Endothelial cell of umbilical vein (primary cell): ENCODE measurements around the gene AZGP1. TPM values are rescaled to one million over a fixed set of nuclear protein-coding genes. Genes with fewer than 3 reads are reported as not detected.

Experiments
- BruUV-seq: library from RNA; stranded (reverse); fragments of 400-500 nt; replicated peaks from 2 replicates; lab custom pipeline; 2021; lab: Mats Ljungman, UMichigan
- CTCF ChIA-PET: fragments of 300-600, 350-600 bp; sonication (Branson Sonifier 250); formaldehyde crosslinking; loops from one replicate; lab custom pipeline; 2021; ENCODE audit warnings: antibody characterized with exemption, inconsistent platforms; lab: Charles Lee
- POLR2A ChIA-PET: fragments of 300-600, 350-600 bp; sonication (Branson Sonifier 250); formaldehyde crosslinking; loops from one replicate; lab custom pipeline; 2021; ENCODE audit warnings: antibody characterized with exemption, inconsistent platforms; lab: Charles Lee
- DNase-seq: peaks from one replicate; pipeline ENCODE4 v3.0.0-alpha.2; 2011; ENCODE audit warnings: low read depth, low spot score
- FAIRE-seq: peaks from 2 replicates; lab custom pipeline; 2011; peaks lifted over from hg19 to GRCh38; lab: Jason Lieb, UNC
- H2AFZ ChIP-seq: 2 replicates; pipeline ENCODE4 v1.6.0; 2012; ENCODE audit warnings: low read depth, low read length, control low read depth, inconsistent platforms
- H3K27ac ChIP-seq: 2 replicates; pipeline ENCODE4 v1.5.1; 2011; ENCODE audit warnings: low read depth, mild to moderate bottlenecking, control low read depth, low read length, moderate library complexity; ENCODE audit not compliant: insufficient read depth
- H3K27me3 ChIP-seq, 2 experiments: 2 replicates each; pipeline versions ENCODE4 v1.6.0 to v1.6.1; 2011; ENCODE audit warnings: low read length in 2 of 2, mixed read lengths in 1 of 2; ENCODE audit not compliant: control insufficient read depth in 2 of 2, insufficient read depth in 2 of 2
- H3K36me3 ChIP-seq, 2 experiments: 2 replicates in 1 of 2; 3 replicates in 1 of 2; pipeline ENCODE4 v1.5.1; 2011; ENCODE audit warnings: low read length in 2 of 2, mild to moderate bottlenecking in 1 of 2, moderate library complexity in 1 of 2; ENCODE audit not compliant: control insufficient read depth in 2 of 2, insufficient read depth in 2 of 2; ENCODE audit errors: extremely low read depth in 1 of 2
- H3K4me1 ChIP-seq: 3 replicates; pipeline ENCODE4 v1.5.1; 2011; ENCODE audit warnings: mild to moderate bottlenecking, low read length; ENCODE audit not compliant: control insufficient read depth, insufficient read depth; ENCODE audit errors: extremely low read depth
- H3K4me2 ChIP-seq: 2 replicates; pipeline ENCODE4 v1.6.1; 2011; ENCODE audit warnings: low read length, control low read depth, mixed read lengths; ENCODE audit not compliant: insufficient read depth
- H3K4me3 ChIP-seq, 3 experiments: fragments of 200-600 bp in 1 of 3; sonication (generic), shearing (Covaris generic) in 1 of 3; replicated peaks in 1 of 3; 2 replicates each; pipeline ENCODE4 v1.5.1; 2011 to 2016; ENCODE audit warnings: control low read depth in 3 of 3, low read length in 3 of 3, mild to moderate bottlenecking in 2 of 3, inconsistent platforms in 1 of 3, low read depth in 1 of 3, moderate library complexity in 1 of 3; ENCODE audit not compliant: insufficient read depth in 1 of 3
- H3K79me2 ChIP-seq: 2 replicates; pipeline ENCODE4 v1.6.0; 2012; ENCODE audit warnings: low read length, inconsistent platforms; ENCODE audit not compliant: control insufficient read depth, insufficient read depth
- H3K9ac ChIP-seq: replicated peaks from 2 replicates; pipeline ENCODE3; 2011; ENCODE audit warnings: low read length, control low read depth; ENCODE audit not compliant: insufficient read depth; ENCODE audit errors: extremely low read depth
- H3K9me1 ChIP-seq: replicated peaks from 3 replicates; pipeline ENCODE4 v1.6.0; 2011; ENCODE audit warnings: mild to moderate bottlenecking, low read length; ENCODE audit not compliant: control insufficient read depth, insufficient read depth; ENCODE audit errors: extremely low read depth
- H3K9me3 ChIP-seq: replicated peaks from 2 replicates; pipeline ENCODE4 v1.5.1; 2012; ENCODE audit warnings: low read length, inconsistent platforms; ENCODE audit not compliant: control insufficient read depth, insufficient read depth
- H4K20me1 ChIP-seq: replicated peaks from 2 replicates; pipeline ENCODE3; 2011; ENCODE audit warnings: mild to moderate bottlenecking, low read length; ENCODE audit not compliant: control insufficient read depth, insufficient read depth; ENCODE audit errors: extremely low read depth
- EZH2 ChIP-seq: IDR thresholded peaks from 2 replicates; pipeline ENCODE4 v1.6.1; 2012; ENCODE audit warnings: borderline replicate concordance, low read depth, mild to moderate bottlenecking, moderate library complexity, low read length, inconsistent platforms; ENCODE audit not compliant: severe bottlenecking
- FOS ChIP-seq: IDR thresholded peaks from 2 replicates; pipeline ENCODE4 v1.6.1; 2011; ENCODE audit warnings: mild to moderate bottlenecking, low read length, moderate library complexity, borderline replicate concordance; ENCODE audit not compliant: insufficient read depth
- GATA2 ChIP-seq: IDR thresholded peaks from 2 replicates; pipeline ENCODE4 v1.7.0; 2011; ENCODE audit warnings: low read depth, mild to moderate bottlenecking, moderate library complexity, mixed read lengths, low read length; ENCODE audit not compliant: insufficient read length, insufficient read depth
- JUN ChIP-seq: IDR thresholded peaks from 2 replicates; pipeline ENCODE4 v1.6.1; 2011; ENCODE audit warnings: borderline replicate concordance, low read depth; ENCODE audit not compliant: insufficient read length, insufficient read depth
- MYC ChIP-seq: IDR thresholded peaks from one replicate; pipeline ENCODE4 v1.6.1; 2011; ENCODE audit warnings: mild to moderate bottlenecking, low read depth, low read length
- POLR2A ChIP-seq: IDR thresholded peaks from 2 replicates; pipeline ENCODE4 v1.6.1; 2012; ENCODE audit warnings: low read depth, mild to moderate bottlenecking, control low read depth, low read length
- POLR2AphosphoS5 ChIP-seq: IDR thresholded peaks from 2 replicates; pipeline ENCODE4 v1.6.1; 2012; ENCODE audit warnings: low read depth, mild to moderate bottlenecking, control low read depth, low read length, moderate library complexity; ENCODE audit not compliant: insufficient read depth
- dilution Hi-C: fragments of 300-500 bp; cut with MboI; formaldehyde crosslinking; loops from one replicate; pipeline ENCODE4 v1.15.0; 2019; ENCODE audit warnings: low sequenced_read_pairs; ENCODE audit not compliant: extremely low pct_ligation_motif_present
- intact Hi-C: fragments of 100-400 bp; cut with micrococcal nuclease; formaldehyde crosslinking; loops from one replicate; pipeline ENCODE4 v1.10.0; 2022
- polyA plus RNA-seq, 4 experiments: library from polyadenylated mRNA; depleted of rRNA in 3 of 4; stranded (reverse) in 3 of 4; unstranded in 1 of 4; fragments of >200 nt; gene quantifications; 2 replicates each; pipeline versions ENCODE4 v1.2.1 to v1.2.3, GENCODE V29; 2011 to 2012; ENCODE audit warnings: missing spikeins in 1 of 4
- total RNA-seq: library from RNA; stranded (reverse); gene quantifications from 2 replicates; pipeline ENCODE4 v1.2.3, GENCODE V29; 2021
- TF ChIP-seq, protein P1 (sequence below), 2 donors: IDR thresholded peaks; 1 replicate in 1 of 2; 2 replicates in 1 of 2; pipeline ENCODE4 v1.5.1; 2011; ENCODE audit warnings: low read length in 2 of 2, mild to moderate bottlenecking in 2 of 2, moderate library complexity in 2 of 2, control low read depth in 1 of 2, inconsistent platforms in 1 of 2, low read depth in 1 of 2; ENCODE audit not compliant: insufficient read depth in 1 of 2; ENCODE audit errors: extremely low read depth in 1 of 2
- TF ChIP-seq, protein P2 (sequence below): IDR thresholded peaks from 2 replicates; pipeline ENCODE4 v1.6.1; 2011; ENCODE audit not compliant: insufficient read depth, insufficient read length

Gene AZGP1
- total and polyA plus RNA-seq, 2 donors (not counting 3 experiments of a cell fraction or from before 2014, with no cell fraction given): not detected

DNA sequence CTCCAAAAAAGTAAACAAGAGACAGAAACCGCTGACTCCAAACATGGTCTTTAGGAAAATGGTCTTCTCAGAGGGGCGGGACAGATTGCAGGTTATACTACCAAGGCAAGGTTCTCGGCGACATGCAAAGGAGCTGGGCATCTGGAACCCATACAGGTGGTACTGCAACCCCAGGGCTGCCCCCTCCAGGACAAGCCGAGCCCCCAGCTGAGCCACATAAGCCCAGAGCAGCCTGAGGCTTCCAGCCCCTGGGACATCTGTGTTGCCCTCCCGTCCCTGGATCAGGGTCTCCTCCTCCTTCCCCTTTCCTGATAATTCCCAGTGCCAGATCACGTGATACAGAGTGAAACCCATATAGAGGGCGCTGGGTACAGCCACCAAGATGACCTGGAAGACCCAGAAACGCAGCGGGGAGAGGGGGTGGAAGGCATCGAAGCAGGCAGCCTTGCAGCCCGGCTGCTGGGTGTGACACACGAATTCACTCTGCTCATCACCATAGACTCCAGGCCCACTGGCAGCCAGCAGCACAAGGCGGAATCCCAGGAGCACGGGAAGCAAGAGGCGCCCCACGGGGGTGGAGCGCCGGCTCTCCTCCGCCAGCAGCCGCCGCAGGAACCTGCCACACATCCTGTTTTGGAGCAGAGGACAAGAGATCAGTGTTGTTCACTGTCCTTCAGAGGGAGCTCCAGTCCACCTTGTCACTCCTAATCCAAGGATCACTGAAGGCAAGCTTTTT, 46.7 kb downstream of the AZGP1 start, which contains the start of gene GJC3:
GJC3 (minus strand) TSS at position 627 of the 736 bp plus-strand sequence; CDS start at position 627, 0 bp downstream.
- intact Hi-C loops (no loop called here), dilution Hi-C loops (no loop called here)
- H2AFZ ChIP-seq: peak within 1 kb of the TSS; percentile 82
- DNase-seq (peak; percentile 80), FAIRE-seq (peak; percentile 93)
- TF ChIP-seq, protein P1, sequence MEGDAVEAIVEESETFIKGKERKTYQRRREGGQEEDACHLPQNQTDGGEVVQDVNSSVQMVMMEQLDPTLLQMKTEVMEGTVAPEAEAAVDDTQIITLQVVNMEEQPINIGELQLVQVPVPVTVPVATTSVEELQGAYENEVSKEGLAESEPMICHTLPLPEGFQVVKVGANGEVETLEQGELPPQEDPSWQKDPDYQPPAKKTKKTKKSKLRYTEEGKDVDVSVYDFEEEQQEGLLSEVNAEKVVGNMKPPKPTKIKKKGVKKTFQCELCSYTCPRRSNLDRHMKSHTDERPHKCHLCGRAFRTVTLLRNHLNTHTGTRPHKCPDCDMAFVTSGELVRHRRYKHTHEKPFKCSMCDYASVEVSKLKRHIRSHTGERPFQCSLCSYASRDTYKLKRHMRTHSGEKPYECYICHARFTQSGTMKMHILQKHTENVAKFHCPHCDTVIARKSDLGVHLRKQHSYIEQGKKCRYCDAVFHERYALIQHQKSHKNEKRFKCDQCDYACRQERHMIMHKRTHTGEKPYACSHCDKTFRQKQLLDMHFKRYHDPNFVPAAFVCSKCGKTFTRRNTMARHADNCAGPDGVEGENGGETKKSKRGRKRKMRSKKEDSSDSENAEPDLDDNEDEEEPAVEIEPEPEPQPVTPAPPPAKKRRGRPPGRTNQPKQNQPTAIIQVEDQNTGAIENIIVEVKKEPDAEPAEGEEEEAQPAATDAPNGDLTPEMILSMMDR (IDR thresholded peaks at IDR 0.05; ENCODE audit: extremely low read depth in 1 of 2, insufficient read depth in 1 of 2, low read depth in 1 of 2, low read length in 2 of 2): peak; percentile 22 to 41
- TF ChIP-seq POLR2A: peak; percentile 41
- no peak for TF ChIP-seq FOS
- peak within 1 kb of the TSS; percentile 63 for H3K4me2 ChIP-seq
- H3K36me3 ChIP-seq: no peaks in the 10 kb centered on the region
- H3K4me3 ChIP-seq: peak within 1 kb of the TSS in 2 of 3 experiments; percentile 14 to 39
- CTCF ChIA-PET: interaction anchor here (0.7 to 3.9 kb wide), 16 partner anchors 8 to 404 kb away, joined by 3 to 15 read pairs (median 5); partner anchors contain the start of gene TRIM4
- no peaks in the 10 kb centered on the region for H3K9me3 ChIP-seq
- no TSS peak for BruUV-seq
- no peak within 1 kb of the TSS for H3K27ac ChIP-seq
- H3K79me2 ChIP-seq: no peaks in the 10 kb centered on the region
- POLR2A ChIA-PET: interaction anchor here (1.7 kb wide), 1 partner anchor 10 kb away, joined by 7 read pairs; the partner anchor contains the start of gene TRIM4
- no peak within 1 kb of the TSS for H3K9ac ChIP-seq
- H3K27me3 ChIP-seq: peaks cover 12 to 29% of the 10 kb centered on the region in 2 experiments
- H3K9me1 ChIP-seq: no peaks in the 10 kb centered on the region
- peaks cover 13% of the 10 kb centered on the region for H3K4me1 ChIP-seq
- H4K20me1 ChIP-seq: no peaks in the 10 kb centered on the region

DNA sequence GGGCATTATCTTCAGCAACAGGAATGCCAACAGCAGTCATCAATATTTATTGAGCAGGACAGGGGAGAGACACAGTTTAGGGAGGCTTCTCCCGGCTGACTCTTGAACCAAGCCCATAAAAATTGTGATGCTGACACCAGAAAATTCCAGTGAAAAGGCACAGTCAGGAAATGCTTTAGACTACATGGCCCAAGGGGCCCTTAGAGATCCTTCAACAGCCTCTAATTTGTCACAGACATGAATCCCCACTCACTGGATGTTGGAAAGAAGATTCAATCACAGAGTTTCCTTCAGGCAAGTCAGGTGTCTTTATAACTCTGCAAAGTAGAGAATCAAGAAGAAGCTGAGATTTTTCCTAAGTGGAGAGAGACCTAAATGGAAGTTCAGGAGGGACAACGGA, 47.6 kb downstream of the AZGP1 start:
- TF ChIP-seq EZH2 (no peak), GATA2 (no peak), MYC (no peak), POLR2AphosphoS5 (no peak), FOS (no peak), POLR2A (no peak), JUN (no peak)
- TF ChIP-seq, protein P1 (IDR thresholded peaks at IDR 0.05; ENCODE audit: extremely low read depth in 1 of 2, insufficient read depth in 1 of 2, low read depth in 1 of 2, low read length in 2 of 2): no peak
- TF ChIP-seq, protein P2, sequence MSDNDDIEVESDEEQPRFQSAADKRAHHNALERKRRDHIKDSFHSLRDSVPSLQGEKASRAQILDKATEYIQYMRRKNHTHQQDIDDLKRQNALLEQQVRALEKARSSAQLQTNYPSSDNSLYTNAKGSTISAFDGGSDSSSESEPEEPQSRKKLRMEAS: no peak
- Histone ChIP-seq H3K79me2 (no peaks in the 10 kb centered on the region), H3K27me3 (peaks cover 12 to 27% of the 10 kb centered on the region in 2 experiments), H3K9me3 (no peaks in the 10 kb centered on the region), H3K9me1 (no peaks in the 10 kb centered on the region), H3K9ac (no peak overlapping the region), H2AFZ (no peak overlapping the region), H3K27ac (no peak overlapping the region), H4K20me1 (no peaks in the 10 kb centered on the region), H3K4me3 (no peak overlapping the region), H3K4me2 (no peak overlapping the region), H3K4me1 (peaks cover 13% of the 10 kb centered on the region), H3K36me3 (no peaks in the 10 kb centered on the region)
- FAIRE-seq: no peak
- CTCF ChIA-PET: interaction anchor here (1.7 to 3.9 kb wide), 3 partner anchors 10 to 62 kb away, joined by 14 to 15 read pairs (median 14); partner anchors contain the start of gene TRIM4
- DNase-seq: no peak
- BruUV-seq: no TSS peak
- dilution Hi-C loops: no loop called here
- POLR2A ChIA-PET: interaction anchor here (1.7 kb wide), 1 partner anchor 9 kb away, joined by 7 read pairs; the partner anchor contains the start of gene TRIM4
- intact Hi-C loops: no loop called here
